Stomach smooth muscle (tissue), 2 donors: ENCODE measurements around the gene GBE1.

ENCODE experiments used
- H3K27ac ChIP-seq: one replicate; pipeline ENCODE4 v1.7.0; 2013; ENCODE audit warnings: mild to moderate bottlenecking, low read length, inconsistent platforms
- H3K27me3 ChIP-seq, 2 donors: one replicate each; pipeline ENCODE4 v1.7.0; 2013; ENCODE audit warnings: low read length in 2 of 2; ENCODE audit not compliant: insufficient read depth in 2 of 2, control insufficient read depth in 1 of 2
- H3K36me3 ChIP-seq, 2 donors: one replicate each; pipeline ENCODE4 v1.7.0; 2013; ENCODE audit warnings: low read length in 2 of 2; ENCODE audit not compliant: control insufficient read depth in 2 of 2, insufficient read depth in 2 of 2
- H3K4me1 ChIP-seq: one replicate; pipeline ENCODE4 v1.7.0; 2013; ENCODE audit warnings: low read length; ENCODE audit not compliant: control insufficient read depth, insufficient read depth
- H3K4me3 ChIP-seq, 2 donors: one replicate each; pipeline ENCODE4 v1.7.0; 2013; ENCODE audit warnings: low read length in 2 of 2
- H3K9ac ChIP-seq, 2 donors: one replicate each; pipeline ENCODE4 v1.7.0; 2013; ENCODE audit warnings: low read length in 2 of 2, mild to moderate bottlenecking in 1 of 2
- H3K9me3 ChIP-seq, 2 donors: one replicate each; pipeline ENCODE4 v1.7.0; 2013; ENCODE audit warnings: low read length in 2 of 2; ENCODE audit not compliant: control insufficient read depth in 2 of 2
- donor health status: healthy.
- donor health status: Pancreatic carcinoma.

Gene GBE1

DNA sequence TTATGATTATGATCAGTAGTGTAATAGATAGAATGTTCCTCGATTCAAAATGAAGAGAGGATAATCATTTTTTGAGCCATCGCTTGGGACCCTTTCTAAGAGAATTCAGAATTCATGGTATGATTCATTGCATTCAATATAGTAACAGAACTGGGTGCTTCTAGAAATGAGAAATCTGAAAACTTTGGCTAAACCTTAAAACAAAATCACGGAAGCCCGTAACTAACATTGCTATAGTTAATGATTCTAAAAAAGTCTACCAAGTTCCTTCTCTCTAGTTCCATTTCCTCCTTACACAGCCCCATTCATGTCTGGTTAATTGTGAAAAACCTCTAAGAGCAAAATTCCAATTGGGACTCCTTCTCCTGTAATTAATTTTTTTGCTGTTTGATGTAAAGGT lies 217.1 kb downstream of the GBE1 start:
- Histone ChIP-seq H3K4me1 (no peaks in the 10 kb centered on the region), H3K9ac (no peak overlapping the region), H3K9me3 (no peaks in the 10 kb centered on the region), H3K36me3 (no peaks in the 10 kb centered on the region), H3K27ac (no peak overlapping the region), H3K4me3 (no peak overlapping the region), H3K27me3 (no peaks in the 10 kb centered on the region)

DNA sequence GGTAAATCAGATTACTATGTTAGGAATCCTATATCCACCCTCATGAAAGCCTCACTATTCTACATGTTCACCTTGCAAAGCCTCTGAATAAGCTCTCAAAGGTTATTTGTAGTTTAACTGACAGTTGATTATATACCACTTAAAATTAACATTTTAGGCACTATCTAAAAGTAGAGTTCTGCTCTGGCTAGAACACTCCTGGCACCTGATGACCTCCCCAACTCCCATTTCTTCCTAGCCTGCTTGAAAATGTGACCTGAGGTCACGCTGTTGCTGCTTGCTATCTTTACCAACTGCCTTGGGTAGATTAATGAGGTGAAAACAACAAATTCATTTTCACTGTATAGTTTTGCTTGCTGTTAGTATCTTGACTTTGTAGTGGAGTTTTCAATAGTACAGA lies 220.7 kb downstream of the GBE1 start:
- Histone ChIP-seq H3K4me1 (no peaks in the 10 kb centered on the region), H3K9me3 (no peaks in the 10 kb centered on the region), H3K27me3 (no peaks in the 10 kb centered on the region), H3K4me3 (no peak overlapping the region), H3K36me3 (no peaks in the 10 kb centered on the region), H3K27ac (no peak overlapping the region), H3K9ac (no peak overlapping the region)

DNA sequence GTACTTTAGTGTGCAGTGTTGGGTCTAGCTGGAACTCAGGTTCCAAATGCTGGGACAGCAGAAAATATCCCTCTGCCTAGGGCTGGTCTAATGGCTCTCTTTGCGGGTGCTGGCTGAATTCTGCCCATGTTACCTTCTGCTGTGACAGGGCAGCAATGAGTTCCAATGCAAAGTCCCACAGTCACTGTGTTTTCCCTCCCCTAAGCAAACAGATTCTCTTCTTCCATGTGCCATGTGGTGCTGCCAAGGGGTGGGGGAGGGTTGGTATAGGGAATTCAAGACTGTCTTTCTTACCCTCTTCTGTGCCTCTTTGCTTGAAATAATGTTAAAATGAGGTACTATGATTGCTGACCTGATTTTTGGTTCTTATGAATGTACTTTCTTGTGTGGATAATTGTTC lies 229.6 kb downstream of the GBE1 start:
- no peaks in the 10 kb centered on the region for H3K27me3 ChIP-seq
- no peak overlapping the region for H3K9ac ChIP-seq
- no peak overlapping the region for H3K27ac ChIP-seq
- peaks cover 2 to 11% of the 10 kb centered on the region in 2 donors for H3K36me3 ChIP-seq
- H3K4me3 ChIP-seq = no peak overlapping the region
- no peaks in the 10 kb centered on the region for H3K9me3 ChIP-seq
- H3K4me1 ChIP-seq = no peaks in the 10 kb centered on the region

DNA sequence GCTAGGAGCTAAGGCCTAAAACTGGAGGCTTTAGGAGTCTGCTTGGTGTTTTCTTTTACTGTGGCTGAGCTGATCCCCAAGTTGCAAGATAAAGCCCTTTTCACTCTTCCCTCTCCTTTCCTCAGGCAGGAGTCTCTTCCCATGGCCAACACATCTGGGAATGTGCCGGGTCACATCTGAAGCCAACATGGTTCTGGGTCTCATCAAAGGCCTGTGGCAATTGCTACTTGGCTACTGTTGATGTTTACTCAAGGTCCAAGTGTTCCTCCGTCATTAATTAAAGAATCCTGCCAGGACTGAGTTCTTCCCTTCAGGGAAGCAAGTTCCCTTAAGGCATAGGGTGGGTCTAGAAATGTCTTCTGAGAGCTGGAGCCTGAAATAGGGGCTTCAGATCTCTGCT lies 230.2 kb downstream of the GBE1 start:
- Histone ChIP-seq H3K27me3 (no peaks in the 10 kb centered on the region), H3K9me3 (no peaks in the 10 kb centered on the region), H3K27ac (no peak overlapping the region), H3K36me3 (peaks cover 2 to 11% of the 10 kb centered on the region in 2 donors), H3K9ac (no peak overlapping the region), H3K4me1 (no peaks in the 10 kb centered on the region), H3K4me3 (no peak overlapping the region)

DNA sequence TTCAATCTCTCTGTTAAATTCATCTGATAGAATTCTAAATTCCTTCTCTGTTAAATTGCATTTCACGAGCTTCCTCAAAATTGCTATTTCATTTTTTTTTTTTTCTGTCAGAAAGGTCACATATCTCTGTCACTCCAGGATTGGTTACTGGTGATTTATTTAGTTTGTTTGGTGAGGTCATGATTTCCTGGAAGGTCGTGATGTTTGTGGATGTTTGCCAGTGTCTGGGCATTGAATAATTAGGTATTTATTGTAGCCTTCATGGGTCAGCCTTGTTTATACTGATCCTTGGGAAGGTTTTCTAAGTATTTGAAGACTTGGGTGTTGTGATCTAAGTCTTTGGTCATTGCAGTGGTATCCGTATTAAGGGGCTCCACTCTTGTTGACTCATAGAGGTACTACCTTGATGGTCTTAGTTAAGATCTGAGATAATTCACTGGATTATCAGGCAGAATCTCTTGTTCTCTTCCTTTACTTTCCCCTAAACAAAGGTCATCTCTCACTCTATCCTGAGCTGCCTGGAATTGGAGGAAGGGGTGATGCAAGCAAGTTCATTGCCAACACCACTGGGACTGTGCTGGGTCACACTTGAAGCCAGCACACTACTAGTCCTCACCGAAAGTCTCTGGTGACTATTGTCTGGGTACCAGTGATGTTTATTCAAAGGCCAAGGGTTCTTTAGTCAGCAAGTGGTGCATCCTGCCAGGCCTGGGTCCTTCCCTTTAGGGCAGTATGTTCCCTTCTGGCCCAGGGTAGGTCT lies 231.1 kb downstream of the GBE1 start:
- Histone ChIP-seq H3K36me3 (peaks cover 2 to 11% of the 10 kb centered on the region in 2 donors), H3K27me3 (no peaks in the 10 kb centered on the region), H3K9ac (no peak overlapping the region), H3K27ac (no peak overlapping the region), H3K4me1 (no peaks in the 10 kb centered on the region), H3K9me3 (no peaks in the 10 kb centered on the region), H3K4me3 (no peak overlapping the region)

DNA sequence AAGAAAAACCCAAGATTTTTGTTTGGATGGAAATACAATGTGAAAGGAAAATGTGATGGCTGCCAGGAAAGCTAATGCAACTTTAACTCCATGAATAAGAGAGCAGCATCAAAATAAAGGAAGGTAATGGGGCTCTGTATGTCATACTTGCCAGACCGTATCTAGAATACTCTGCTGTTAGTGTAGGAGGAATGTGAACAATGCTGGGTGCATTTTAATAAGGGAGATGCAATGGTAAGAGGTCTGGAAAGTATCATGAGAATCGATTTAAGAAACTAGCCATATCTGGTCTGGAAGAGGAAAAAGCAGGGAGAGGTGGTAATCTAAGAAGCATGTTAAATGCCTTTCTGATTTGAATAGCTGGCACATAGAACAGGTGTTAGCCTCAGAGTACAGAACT lies 239.6 kb downstream of the GBE1 start:
- Histone ChIP-seq H3K9ac (no peak overlapping the region), H3K27ac (no peak overlapping the region), H3K36me3 (no peaks in the 10 kb centered on the region), H3K9me3 (no peaks in the 10 kb centered on the region), H3K4me1 (no peaks in the 10 kb centered on the region), H3K4me3 (no peak overlapping the region), H3K27me3 (no peaks in the 10 kb centered on the region)

DNA sequence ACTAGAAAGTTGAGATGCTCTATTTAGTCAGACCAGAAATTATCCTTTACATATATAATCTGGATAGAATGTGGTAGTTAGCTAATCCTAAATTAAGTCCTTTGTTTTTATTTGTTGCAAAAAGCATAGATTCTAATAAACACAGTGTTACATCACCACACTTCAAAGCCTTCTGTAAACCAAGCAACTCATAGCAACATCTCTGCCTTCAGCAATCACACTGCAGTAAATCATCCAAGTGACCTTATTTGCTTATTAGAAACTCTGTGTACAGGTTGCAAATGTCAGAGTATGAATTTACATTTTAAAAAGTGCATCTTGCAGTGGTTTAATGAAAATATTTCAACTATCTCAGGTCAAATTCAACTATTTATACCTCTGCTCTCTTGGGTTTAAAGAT lies 242.5 kb downstream of the GBE1 start:
- H3K9ac ChIP-seq = no peak overlapping the region
- no peak overlapping the region for H3K4me3 ChIP-seq
- no peaks in the 10 kb centered on the region for H3K27me3 ChIP-seq
- no peaks in the 10 kb centered on the region for H3K4me1 ChIP-seq
- no peaks in the 10 kb centered on the region for H3K9me3 ChIP-seq
- H3K36me3 ChIP-seq = no peaks in the 10 kb centered on the region
- no peak overlapping the region for H3K27ac ChIP-seq

DNA sequence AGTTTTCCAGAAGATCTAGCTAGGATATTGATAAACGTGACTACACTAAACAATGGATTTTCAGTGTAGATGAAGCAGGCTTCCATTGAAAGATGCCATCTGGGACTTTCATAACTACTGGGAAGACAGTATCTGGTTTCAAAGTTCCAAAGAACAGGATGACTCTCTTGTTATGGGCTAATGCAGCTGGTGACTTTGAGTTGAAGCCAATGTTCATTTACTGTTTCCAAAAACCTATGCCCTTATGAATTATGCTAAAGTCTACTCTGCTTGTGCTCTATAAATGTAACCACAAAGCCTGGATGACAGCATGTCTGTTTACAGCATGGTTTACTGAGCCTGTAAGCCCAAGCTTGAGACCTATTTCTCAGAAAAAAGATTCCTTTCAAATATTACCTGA lies 245.4 kb downstream of the GBE1 start:
- Histone ChIP-seq H3K27me3 (no peaks in the 10 kb centered on the region), H3K9me3 (no peaks in the 10 kb centered on the region), H3K36me3 (no peaks in the 10 kb centered on the region), H3K9ac (no peak overlapping the region), H3K4me1 (no peaks in the 10 kb centered on the region), H3K27ac (no peak overlapping the region), H3K4me3 (no peak overlapping the region)

DNA sequence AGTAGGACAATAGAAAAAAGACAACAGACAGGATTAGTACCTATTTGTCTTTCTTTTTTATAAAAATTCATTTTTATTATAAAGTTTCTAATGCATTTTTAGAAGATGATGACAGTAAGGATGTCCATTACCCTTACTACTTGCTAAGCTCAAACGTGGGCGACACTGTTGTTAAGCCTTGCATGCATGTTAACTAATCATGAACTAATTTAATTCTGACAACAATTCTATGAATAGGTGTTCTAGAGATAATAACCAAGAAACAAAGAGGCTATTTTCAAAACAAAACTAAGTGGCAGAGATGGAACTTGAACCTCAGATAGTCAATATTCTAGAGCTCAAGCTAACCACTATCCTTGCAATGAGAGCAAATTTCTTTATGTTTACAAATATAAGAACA lies 247.9 kb downstream of the GBE1 start:
- H3K9ac ChIP-seq = no peak overlapping the region
- no peaks in the 10 kb centered on the region for H3K36me3 ChIP-seq
- no peaks in the 10 kb centered on the region for H3K9me3 ChIP-seq
- H3K4me1 ChIP-seq = no peaks in the 10 kb centered on the region
- H3K27me3 ChIP-seq = no peaks in the 10 kb centered on the region
- no peak overlapping the region for H3K27ac ChIP-seq
- H3K4me3 ChIP-seq = no peak overlapping the region

DNA sequence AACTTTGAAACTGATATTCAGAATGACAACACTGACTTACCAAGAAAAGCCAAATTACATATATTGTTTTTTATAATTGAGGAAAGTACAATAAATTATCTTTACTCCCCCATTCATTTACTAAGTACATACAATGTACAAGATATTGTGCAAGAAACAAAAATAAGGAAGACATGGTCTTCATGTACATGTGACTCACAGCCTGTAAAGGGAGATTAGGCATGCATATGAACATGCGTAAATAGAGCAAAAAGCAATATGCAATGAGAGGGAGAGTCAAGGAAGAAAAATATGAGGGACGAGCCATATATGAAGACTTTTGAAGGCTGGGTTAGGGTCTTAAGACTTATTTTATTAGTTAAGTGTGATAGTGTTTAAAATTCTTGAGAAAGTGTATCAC lies 258.4 kb downstream of the GBE1 start:
- Histone ChIP-seq H3K9ac (no peak overlapping the region), H3K4me1 (no peaks in the 10 kb centered on the region), H3K4me3 (no peak overlapping the region), H3K27me3 (no peaks in the 10 kb centered on the region), H3K27ac (no peak overlapping the region), H3K36me3 (no peaks in the 10 kb centered on the region), H3K9me3 (no peaks in the 10 kb centered on the region)

DNA sequence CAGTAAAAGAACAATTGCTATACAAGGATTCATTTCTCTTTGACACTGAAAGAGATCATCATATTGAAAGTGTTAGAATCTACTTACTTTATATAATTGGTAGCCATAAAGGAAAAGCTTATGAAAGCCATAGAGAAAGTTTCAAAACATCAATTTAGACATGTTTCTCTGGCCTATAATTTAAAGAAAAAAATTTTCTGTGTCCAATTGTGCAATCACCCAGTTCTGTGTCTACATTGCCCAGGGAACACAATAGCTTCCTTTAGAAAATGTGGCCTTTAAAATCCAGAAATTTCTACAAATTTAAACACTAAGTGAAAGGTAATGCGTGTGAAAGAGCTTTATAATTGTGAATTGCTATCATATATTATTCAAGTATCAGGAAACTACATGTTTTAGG lies 259.2 kb downstream of the GBE1 start:
- H3K9me3 ChIP-seq = no peaks in the 10 kb centered on the region
- no peaks in the 10 kb centered on the region for H3K4me1 ChIP-seq
- H3K9ac ChIP-seq = no peak overlapping the region
- no peak overlapping the region for H3K27ac ChIP-seq
- no peaks in the 10 kb centered on the region for H3K27me3 ChIP-seq
- no peaks in the 10 kb centered on the region for H3K36me3 ChIP-seq
- H3K4me3 ChIP-seq = no peak overlapping the region
